ENCODE measurements around the gene KLRC4. TPM values are rescaled to one million over a fixed set of nuclear protein-coding genes. Genes with fewer than 3 reads are reported as not detected.
"Not testable (repeated sequence)": the region's sequence is repeated elsewhere in the genome, so short reads cannot be mapped to it uniquely, and the experiment has no call there.

The KLRC4 gene
- total RNA-seq, 4 donors from 2014 or later: not detected

DNA sequence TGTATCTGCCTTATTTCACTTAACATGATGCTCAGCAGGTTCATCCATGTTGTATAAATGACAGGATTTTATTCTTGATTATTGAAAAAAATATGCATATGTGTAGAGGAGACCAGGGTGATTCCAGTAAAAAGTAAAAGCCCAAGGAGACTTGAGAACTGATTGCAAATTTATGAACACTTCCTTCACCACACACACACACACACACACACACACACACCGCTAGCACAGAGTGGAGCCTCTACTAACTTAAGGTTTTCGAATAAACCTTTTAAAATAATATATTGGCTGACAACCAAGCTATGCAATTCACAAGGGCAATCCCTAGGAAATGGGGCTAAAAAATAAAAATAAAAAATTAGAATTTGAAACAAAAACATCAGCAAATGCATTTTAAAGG, 11.4 kb downstream of the KLRC4 start:
- no peaks in the 10 kb centered on the region for H3K9me3 ChIP-seq
- H3K4me3 ChIP-seq: no peak overlapping the region
- H3K27me3 ChIP-seq: no peaks in the 10 kb centered on the region
- H3K27ac ChIP-seq: no peak overlapping the region
- 53 to 63% methylated on average over 2 of the region's 2 CpGs for WGBS, 2 donors
- H3K4me1 ChIP-seq: peaks cover 0 to 12% (median 1%) of the 10 kb centered on the region in 4 donors
- TF ChIP-seq POLR2A (IDR thresholded peaks at IDR 0.05) (no peak), CTCF (IDR thresholded peaks at IDR 0.05) (no peak), EP300 (IDR thresholded peaks at IDR 0.05) (no peak)
- no peak for DNase-seq (ENCODE audit: low spot score in 2 of 2)
- H3K36me3 ChIP-seq: no peaks in the 10 kb centered on the region

GRCh38 chr12:10397296-10397695, 12.3 kb downstream of the KLRC4 start:
- peaks cover 0 to 12% (median 9%) of the 10 kb centered on the region in 4 donors for H3K4me1 ChIP-seq
- WGBS, 2 donors: 44 to 63% methylated on average over 2 of the region's 2 CpGs
- no peak for DNase-seq (ENCODE audit: low spot score in 2 of 2)
- H3K9me3 ChIP-seq: no peaks in the 10 kb centered on the region
- H3K4me3 ChIP-seq: no peak overlapping the region
- H3K27ac ChIP-seq: no peak overlapping the region
- no peak for TF ChIP-seq EP300 (IDR thresholded peaks at IDR 0.05)
- TF ChIP-seq CTCF (IDR thresholded peaks at IDR 0.05): no peak
- TF ChIP-seq POLR2A (IDR thresholded peaks at IDR 0.05): no peak
- no peaks in the 10 kb centered on the region for H3K27me3 ChIP-seq
- no peaks in the 10 kb centered on the region for H3K36me3 ChIP-seq

DNA sequence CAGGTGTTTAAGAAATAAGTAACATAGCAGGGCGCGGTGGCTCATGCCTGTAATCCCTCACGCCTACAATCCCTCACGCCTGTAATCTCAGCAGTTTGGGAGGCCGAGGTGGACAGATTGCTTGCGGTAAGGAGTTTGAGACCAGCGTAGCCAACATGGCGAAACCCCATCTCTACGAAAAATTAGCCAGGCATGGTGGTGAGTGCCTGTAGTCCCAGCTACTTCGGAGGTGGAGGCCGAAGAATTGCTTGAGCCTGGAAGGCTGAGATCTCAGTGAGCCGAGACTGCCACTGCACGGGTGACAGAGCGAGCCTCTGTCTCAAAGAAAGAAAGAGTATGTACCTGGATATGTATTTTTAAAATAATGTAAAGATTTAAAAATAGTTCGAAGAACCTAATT, 13.4 kb downstream of the KLRC4 start:
- H3K36me3 ChIP-seq; H3K27me3 ChIP-seq; H3K9me3 ChIP-seq; DNase-seq (ENCODE audit: low spot score in 2 of 2): not testable (repeated sequence)
- Histone ChIP-seq H3K4me3 (peak overlapping the region in 1 of 4 donors; percentile 5), H3K4me1 (peaks cover 0 to 19% (median 9%) of the 10 kb centered on the region in 4 donors), H3K27ac (peak overlapping the region in 3 of 4 donors; percentile 45 to 68 (median 60))
- WGBS, 2 donors: 85 to 93% methylated on average over 15 of the region's 15 CpGs

DNA sequence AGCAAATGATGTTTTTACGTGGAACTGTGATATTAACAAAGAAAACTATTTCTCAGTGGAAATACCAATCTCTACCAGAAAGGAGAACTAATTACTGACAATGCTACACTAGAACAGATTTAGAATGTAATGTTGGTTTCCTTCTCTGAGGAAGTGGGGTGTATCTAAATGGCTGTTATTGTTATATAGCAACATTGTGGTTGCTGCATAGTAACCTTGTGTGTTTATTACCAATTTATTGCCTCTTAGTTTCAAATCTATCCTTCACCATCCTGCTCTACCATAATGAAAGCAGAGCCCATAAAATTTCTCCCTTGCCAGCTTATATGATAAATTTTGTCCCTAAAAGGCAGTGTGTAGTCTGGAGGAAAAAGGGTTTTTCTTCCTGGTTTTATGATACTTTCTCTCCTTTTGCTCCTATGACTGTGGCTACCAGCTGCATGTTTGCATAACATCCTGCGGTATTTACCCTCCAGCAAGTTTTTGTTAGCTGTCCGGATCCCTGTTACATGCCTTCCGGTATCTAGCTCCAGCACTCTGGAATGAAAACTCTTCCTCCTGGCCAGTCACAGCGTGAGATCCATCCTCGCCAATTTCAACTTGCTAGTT, 14.1 kb downstream of the KLRC4 start:
- Histone ChIP-seq H3K4me3 (peak overlapping the region in 1 of 4 donors; percentile 5), H3K36me3 (no peaks in the 10 kb centered on the region), H3K27ac (peak overlapping the region in 3 of 4 donors; percentile 45 to 68 (median 60)), H3K4me1 (peaks cover 0 to 19% (median 9%) of the 10 kb centered on the region in 4 donors), H3K27me3 (no peaks in the 10 kb centered on the region), H3K9me3 (no peaks in the 10 kb centered on the region)
- DNase-seq (ENCODE audit: low spot score in 2 of 2): peak in 1 of 2 donors; percentile 37
- TF ChIP-seq CTCF (IDR thresholded peaks at IDR 0.05) (no peak), EP300 (IDR thresholded peaks at IDR 0.05) (peak in 1 of 2 donors; percentile 50)
- 13 to 16% methylated on average over 6 of the region's 6 CpGs for WGBS, 2 donors

DNA sequence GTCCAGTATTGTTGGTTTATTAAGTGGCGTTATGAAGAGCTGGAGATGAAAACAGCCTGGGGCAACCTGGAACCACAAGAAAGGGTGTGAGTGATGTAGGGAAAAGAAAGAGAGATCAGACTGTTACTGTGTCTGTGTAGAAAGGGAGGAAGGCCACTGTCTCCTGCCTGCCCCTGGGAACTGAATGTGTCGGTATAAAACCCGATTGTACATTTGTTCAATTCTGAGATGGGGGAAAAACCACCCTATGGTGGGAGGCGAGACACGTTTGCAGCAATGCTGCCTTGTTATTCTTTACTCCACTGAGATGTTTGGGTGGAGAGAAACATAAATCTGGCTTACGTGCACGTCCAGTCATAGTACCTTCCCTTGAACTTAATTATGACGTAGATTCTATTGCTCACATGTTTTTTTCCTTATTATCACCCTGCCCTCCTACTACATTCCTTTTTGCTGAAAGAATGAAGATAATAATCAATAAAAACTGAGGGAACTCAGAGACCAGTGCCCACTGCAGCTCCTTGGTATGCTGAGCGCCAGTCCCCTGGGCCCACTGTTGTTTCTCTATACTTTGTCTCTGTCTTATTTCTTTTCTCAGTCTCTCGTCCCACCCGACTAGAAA, 14.9 kb downstream of the KLRC4 start:
- not testable (repeated sequence) for H3K36me3 ChIP-seq; H3K4me3 ChIP-seq; H3K27me3 ChIP-seq; H3K9me3 ChIP-seq; DNase-seq (ENCODE audit: low spot score in 2 of 2)
- WGBS, 2 donors: 82 to 92% methylated on average over 11 of the region's 11 CpGs
- Histone ChIP-seq H3K27ac (peak overlapping the region in 2 of 4 donors; percentile 45 to 68), H3K4me1 (peaks cover 0 to 19% (median 9%) of the 10 kb centered on the region in 4 donors)

GRCh38 chr12:10393291-10393690, 16.3 kb downstream of the KLRC4 start:
- Histone ChIP-seq H3K27me3 (no peaks in the 10 kb centered on the region), H3K27ac (no peak overlapping the region), H3K4me3 (no peak overlapping the region), H3K9me3 (no peaks in the 10 kb centered on the region), H3K36me3 (no peaks in the 10 kb centered on the region), H3K4me1 (peaks cover 0 to 19% (median 9%) of the 10 kb centered on the region in 4 donors)
- DNase-seq (ENCODE audit: low spot score in 2 of 2): no peak
- TF ChIP-seq CTCF (IDR thresholded peaks at IDR 0.05): no peak
- TF ChIP-seq POLR2A (IDR thresholded peaks at IDR 0.05): no peak
- no peak for TF ChIP-seq EP300 (IDR thresholded peaks at IDR 0.05)
- WGBS, 2 donors: 53 to 56% methylated on average over 3 of the region's 3 CpGs
